HL-60/S4 treated with retinoic acid at 250 ng/mL for 4 days and 3 days (cell line): ENCODE measurements around the gene PEX13.

Experiments
- in situ Hi-C: fragments of 300-500 bp; cut with MboI; formaldehyde crosslinking; loops from 2 replicates; pipeline ENCODE4 v1.7.0; 2022; ENCODE audit warnings: low sequenced_read_pairs

Gene PEX13

GRCh38 chr2:61059382-61059781, 41.9 kb downstream of the PEX13 start:
- in situ Hi-C loops = no loop called here

DNA sequence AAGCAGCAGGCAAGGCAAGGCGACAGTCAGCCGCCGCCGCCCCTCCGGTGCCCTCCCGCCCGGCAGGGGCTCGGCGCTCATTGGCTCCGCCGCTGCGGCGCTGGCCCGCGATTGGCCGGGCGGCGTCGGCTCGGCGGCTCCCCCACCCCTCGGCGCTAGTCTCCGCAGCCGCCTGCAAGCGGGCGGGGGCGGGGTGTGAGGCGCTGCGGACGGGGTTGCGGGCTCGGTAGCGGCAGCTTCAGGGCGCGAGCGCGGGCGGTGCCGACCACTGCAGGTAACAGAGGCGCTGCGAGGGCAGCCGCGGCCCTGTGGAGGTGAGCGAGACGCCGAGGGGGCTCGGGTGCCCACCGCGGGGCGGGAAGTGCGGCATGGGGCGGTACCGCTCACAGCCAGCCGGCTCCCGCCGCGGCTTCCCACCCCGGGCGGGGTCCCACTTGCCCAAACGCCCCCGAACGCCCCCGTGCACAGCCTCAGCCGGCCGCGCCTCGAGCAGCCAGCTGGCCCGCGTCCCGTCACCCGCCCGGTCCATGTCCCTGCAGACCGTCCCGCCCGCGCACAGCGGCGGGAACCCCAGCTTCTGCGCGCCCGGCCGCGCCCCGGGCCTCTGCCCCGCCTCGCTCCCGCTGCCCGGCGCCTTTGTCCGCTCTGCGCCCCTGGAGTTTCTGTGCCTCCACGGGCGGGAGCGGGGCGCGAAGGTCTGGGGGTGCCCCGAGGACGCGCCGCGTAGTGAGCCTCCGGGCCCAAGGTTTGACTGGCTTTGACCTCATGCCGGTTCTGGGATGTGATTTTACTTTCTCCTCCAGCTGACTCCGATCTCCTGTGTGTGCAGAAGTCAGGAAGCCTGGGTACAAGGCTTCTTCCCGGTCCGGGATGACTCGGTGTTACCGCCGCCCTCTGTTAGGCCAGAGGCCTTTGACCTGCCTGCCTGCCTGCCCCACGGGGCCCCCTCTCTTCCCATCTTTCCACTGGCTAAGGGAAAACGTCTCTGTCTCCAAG, 48.5 kb downstream of the PEX13 start, which contains the start of gene SANBR:
Gene SANBR, plus strand, starts transcription at position 158 of the 996 bp plus-strand sequence. CDS start 4,480 bp downstream, outside the sequence.
- in situ Hi-C loops = no loop called here

GRCh38 chr2:61074100-61074499, 56.6 kb downstream of the PEX13 start:
- in situ Hi-C loops = no loop called here

GRCh38 chr2:61085883-61086282, 68.4 kb downstream of the PEX13 start:
- in situ Hi-C loops = no loop called here

- in situ Hi-C loops = no loop called here
These were observed 72.3 kb downstream of the PEX13 start for GRCh38 chr2:61089797-61090196.

GRCh38 chr2:61090386-61090921, 72.9 kb downstream of the PEX13 start:
- in situ Hi-C loops = no loop called here

DNA sequence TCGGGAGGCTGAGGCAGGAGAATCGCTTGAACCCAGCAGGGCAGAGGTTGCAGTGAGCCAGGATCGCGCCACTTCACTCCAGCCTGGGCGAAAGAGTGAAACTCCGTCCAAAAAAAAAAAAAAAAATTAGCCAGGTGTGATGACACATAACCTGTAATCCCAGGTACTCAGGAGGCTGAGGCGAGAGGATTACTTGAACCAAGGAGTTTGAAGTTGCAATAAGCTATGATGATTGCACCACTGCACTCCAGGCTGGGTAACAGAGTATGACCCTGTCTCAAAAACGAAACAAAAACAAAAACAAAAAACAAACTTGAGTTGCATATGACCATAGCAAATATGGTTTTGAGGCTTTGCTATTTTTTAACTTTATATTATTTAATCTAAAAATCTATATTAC, 74.0 kb downstream of the PEX13 start:
- in situ Hi-C loops = no loop called here

DNA sequence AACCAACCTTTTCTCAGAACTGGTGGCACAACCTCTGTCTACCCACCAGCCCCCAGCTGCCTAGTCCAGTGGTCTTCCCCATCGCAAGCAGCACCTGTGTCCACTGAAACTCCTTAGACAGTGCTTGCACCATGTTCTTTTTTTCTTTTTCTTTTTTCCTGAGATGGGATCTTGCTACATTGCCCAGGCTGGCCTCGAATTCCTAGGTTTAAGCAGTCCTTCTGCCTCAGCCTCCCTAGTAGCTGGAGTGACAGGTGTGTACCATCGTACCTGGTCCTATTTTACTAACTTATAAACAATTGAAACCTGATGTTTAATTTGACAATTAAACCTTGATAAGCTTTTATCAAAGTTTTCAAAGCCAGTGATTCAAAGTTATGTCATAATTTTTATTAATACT, 78.9 kb downstream of the PEX13 start:
- in situ Hi-C loops = no loop called here

GRCh38 chr2:61100801-61101200, 83.3 kb downstream of the PEX13 start:
- in situ Hi-C loops = no loop called here
